ENCODE measurements around the gene SPAST. TPM values are rescaled to one million over a fixed set of nuclear protein-coding genes. Genes with fewer than 3 reads are reported as not detected.
A peak's percentile ranks its signal among the peaks of the same experiment; 100 is the strongest.
"Not testable (repeated sequence)": the region's sequence is repeated elsewhere in the genome, so short reads cannot be mapped to it uniquely, and the experiment has no call there.

The SPAST gene
- total and polyA plus RNA-seq, 9 of the 15 experiments (the other 6 are each of a cell fraction or from before 2014, with no cell fraction given): 7.4 to 37.0 (median 19.0) TPM

GRCh38 chr2:32200814-32201213 is 137.5 kb downstream of the SPAST start:
- ATAC-seq (no peak), FAIRE-seq (no peak), DNase-seq (ENCODE audit: extremely low read depth in 1 of 4, low spot score in 3 of 4) (no peak)
- POLR2A ChIA-PET: no interaction called here
- TF ChIP-seq UBTF (IDR thresholded peaks at IDR 0.05; ENCODE audit: borderline replicate concordance in 1 of 2, low read depth in 2 of 2, low read length in 2 of 2) (no peak), ZNF316 (IDR thresholded peaks at IDR 0.05) (peak; percentile 45; the same call in 1 of the 2 replicates), USF2 (CRISPR knock-in tag; IDR thresholded peaks at IDR 0.05) (no peak)
- Histone ChIP-seq H3K4me2 (ENCODE audit: insufficient read depth, low read length) (no peak overlapping the region), H4K20me1 (replicated peaks; ENCODE audit: control insufficient read depth, insufficient read depth, low read length) (no peaks in the 10 kb centered on the region), H3K4me3 (no peak overlapping the region), H3K9me3 (replicated peaks; ENCODE audit: control insufficient read depth, insufficient read depth, low read depth, low read length) (no peaks in the 10 kb centered on the region), H3K4me1 (replicated peaks in 1 of 2; ENCODE audit: control insufficient read depth in 2 of 2, insufficient read depth in 2 of 2, low read length in 2 of 2) (no peaks in the 10 kb centered on the region), H3K9me1 (ENCODE audit: control insufficient read depth, insufficient read depth, low read length) (no peaks in the 10 kb centered on the region), H3K36me3 (ENCODE audit: control insufficient read depth, insufficient read depth, low read length) (peaks cover 60% of the 10 kb centered on the region), H3K79me2 (ENCODE audit: control insufficient read depth, insufficient read depth, low read length) (no peaks in the 10 kb centered on the region), H3K9ac (ENCODE audit: insufficient read depth in 1 of 2, low read depth in 2 of 2, low read length in 2 of 2) (no peak overlapping the region), H3K27me3 (ENCODE audit: control insufficient read depth in 2 of 2, insufficient read depth in 2 of 2, low read length in 2 of 2) (no peaks in the 10 kb centered on the region), H2AFZ (ENCODE audit: low read depth, low read length) (no peak overlapping the region), H3K27ac (ENCODE audit: extremely low read depth, low read depth, low read length) (no peak overlapping the region)
- WGBS (ENCODE audit: insufficient coverage, low coverage, missing lambda C conversion rate): 82% methylated on average over 1 of the region's 1 CpG
- in situ Hi-C loops (cut with MboI) (no loop called here), intact Hi-C loops (cut with micrococcal nuclease) (no loop called here)
- CTCF ChIA-PET (ENCODE audit: low intra/inter-chr PET ratio): interaction anchor here (0.6 kb wide), 1 partner anchor 353 kb away, joined by 3 read pairs; no protein-coding TSS in a partner anchor
- no TSS peak for BruUV-seq (replicated peaks)

- ATAC-seq; H3K27me3 ChIP-seq (ENCODE audit: control insufficient read depth in 2 of 2, insufficient read depth in 2 of 2, low read length in 2 of 2); in situ Hi-C loops (cut with MboI); CTCF ChIA-PET (ENCODE audit: low intra/inter-chr PET ratio); intact Hi-C loops (cut with micrococcal nuclease); H3K79me2 ChIP-seq (ENCODE audit: control insufficient read depth, insufficient read depth, low read length); H3K9me1 ChIP-seq (ENCODE audit: control insufficient read depth, insufficient read depth, low read length); H3K27ac ChIP-seq (ENCODE audit: extremely low read depth, low read depth, low read length); H3K4me2 ChIP-seq (ENCODE audit: insufficient read depth, low read length); H4K20me1 ChIP-seq (replicated peaks; ENCODE audit: control insufficient read depth, insufficient read depth, low read length); FAIRE-seq; DNase-seq (ENCODE audit: extremely low read depth in 1 of 4, low spot score in 3 of 4); H2AFZ ChIP-seq (ENCODE audit: low read depth, low read length); H3K9me3 ChIP-seq (replicated peaks; ENCODE audit: control insufficient read depth, insufficient read depth, low read depth, low read length); H3K9ac ChIP-seq (ENCODE audit: insufficient read depth in 1 of 2, low read depth in 2 of 2, low read length in 2 of 2); H3K4me1 ChIP-seq (replicated peaks in 1 of 2; ENCODE audit: control insufficient read depth in 2 of 2, insufficient read depth in 2 of 2, low read length in 2 of 2); H3K4me3 ChIP-seq: not testable (repeated sequence)
- POLR2A ChIA-PET: interaction anchor here (1.7 kb wide), 1 partner anchor 38 kb away, joined by 4 read pairs; the partner anchor contains the start of gene SLC30A6
- BruUV-seq (replicated peaks): TSS peak; percentile 5
- WGBS (ENCODE audit: insufficient coverage, low coverage, missing lambda C conversion rate): 81% methylated on average over 3 of the region's 3 CpGs
- H3K36me3 ChIP-seq (ENCODE audit: control insufficient read depth, insufficient read depth, low read length): peaks cover 46% of the 10 kb centered on the region
Measured at GRCh38 chr2:32203428-32203827, 140.1 kb downstream of the SPAST start.

Data from K562 (cell line).